CD4-positive, alpha-beta T cell treated with Interleukin-4 for 1 hour (primary cell): ENCODE results near the gene CMBL.
"Not testable (repeated sequence)": the region's sequence is repeated elsewhere in the genome, so short reads cannot be mapped to it uniquely, and the experiment has no call there.

Source experiments
- DNase-seq, 2 donors: peaks; one replicate each; pipeline ENCODE4 v3.0.0-alpha.2; 2020 to 2022

Gene CMBL

DNA sequence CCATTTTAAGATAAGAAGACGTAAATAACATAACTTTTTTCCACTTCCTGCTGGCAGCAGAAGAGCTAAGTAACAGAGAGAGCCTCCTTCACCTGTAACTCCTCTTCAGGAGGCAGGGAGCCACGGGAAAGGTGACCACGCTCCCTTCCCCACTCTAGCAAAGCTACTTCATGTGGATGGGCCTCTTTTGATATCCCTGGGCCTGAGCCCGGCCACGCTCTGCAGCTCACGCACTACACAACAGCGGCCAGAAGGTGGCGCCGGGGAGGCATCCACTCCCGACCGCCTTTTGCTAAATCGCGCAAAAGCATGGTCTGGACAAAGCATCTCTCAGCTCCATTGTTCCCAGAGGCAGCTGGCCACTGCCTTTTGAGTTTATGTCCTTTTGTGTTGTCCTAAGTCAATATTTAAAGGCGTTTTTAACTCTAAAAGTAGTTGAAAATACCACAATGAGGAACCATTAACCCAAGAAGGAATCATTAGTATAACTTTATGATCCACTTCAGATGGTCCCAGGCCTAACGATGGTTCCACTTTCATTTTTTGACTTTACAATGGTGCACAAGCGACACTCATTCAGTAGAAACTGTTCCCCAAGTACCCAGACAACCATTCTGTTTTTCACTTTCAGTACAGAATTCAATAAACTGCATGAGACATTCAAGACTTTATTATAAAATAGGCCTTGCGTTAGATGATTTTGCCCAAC, 23.6 kb downstream of the CMBL start:
- DNase-seq, result peak; percentile 75

DNA sequence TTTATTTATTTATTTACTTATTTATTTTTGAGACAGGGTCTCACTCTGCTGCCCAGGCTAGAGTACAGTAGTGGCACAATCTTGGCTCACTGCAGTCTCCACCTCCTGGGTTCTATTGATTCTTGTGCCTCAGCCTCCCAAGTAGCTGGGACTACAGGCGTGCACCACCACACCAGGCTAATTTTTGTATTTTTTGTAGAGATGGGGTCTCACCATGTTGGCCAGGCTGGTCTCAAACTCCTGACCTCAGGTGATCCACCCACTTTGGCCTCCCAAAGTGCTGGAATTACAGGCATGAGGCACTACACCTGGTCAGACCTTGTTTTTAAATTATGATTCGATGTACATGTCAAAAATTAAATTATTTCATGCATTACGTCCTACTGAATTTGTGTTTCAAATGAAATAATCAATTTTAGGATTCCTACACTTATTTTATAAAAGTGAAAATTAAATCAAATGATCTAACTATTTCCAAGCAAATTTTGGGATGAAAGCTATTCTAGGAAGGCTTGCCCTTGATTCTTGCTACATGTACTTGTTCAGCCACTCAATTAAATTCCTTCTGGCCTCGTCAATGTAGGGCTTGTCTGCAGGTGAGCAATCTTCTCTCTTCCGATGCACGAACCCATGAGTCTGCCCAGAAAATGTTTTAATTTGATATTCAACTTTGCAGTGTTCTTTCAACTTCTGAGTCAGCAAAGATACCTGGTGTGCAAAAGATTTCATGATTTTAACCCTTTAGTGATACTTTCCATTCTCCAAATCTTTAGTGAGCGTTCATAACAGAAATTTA, 27.6 kb downstream of the CMBL start:
- DNase-seq, result no peak

DNA sequence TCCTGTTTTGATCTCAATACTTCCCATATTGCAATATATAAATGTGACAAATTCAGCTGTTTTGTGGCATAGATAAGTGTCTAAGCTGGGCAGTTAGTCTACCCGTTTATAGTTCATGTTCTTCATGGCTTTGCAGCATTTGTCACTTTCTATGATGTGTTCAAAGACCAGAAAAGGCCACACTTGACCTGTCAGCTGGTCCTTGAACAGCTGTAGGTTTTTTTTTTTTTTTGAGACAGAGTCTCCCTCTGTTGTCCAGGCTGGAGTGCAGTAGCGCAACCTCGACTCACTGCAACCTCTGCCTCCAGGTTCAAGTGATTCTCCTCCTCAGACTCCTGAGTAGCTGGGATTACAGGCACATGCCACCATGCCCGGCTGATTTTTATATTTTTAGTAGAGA, 28.4 kb downstream of the CMBL start:
- DNase-seq, result no peak

DNA sequence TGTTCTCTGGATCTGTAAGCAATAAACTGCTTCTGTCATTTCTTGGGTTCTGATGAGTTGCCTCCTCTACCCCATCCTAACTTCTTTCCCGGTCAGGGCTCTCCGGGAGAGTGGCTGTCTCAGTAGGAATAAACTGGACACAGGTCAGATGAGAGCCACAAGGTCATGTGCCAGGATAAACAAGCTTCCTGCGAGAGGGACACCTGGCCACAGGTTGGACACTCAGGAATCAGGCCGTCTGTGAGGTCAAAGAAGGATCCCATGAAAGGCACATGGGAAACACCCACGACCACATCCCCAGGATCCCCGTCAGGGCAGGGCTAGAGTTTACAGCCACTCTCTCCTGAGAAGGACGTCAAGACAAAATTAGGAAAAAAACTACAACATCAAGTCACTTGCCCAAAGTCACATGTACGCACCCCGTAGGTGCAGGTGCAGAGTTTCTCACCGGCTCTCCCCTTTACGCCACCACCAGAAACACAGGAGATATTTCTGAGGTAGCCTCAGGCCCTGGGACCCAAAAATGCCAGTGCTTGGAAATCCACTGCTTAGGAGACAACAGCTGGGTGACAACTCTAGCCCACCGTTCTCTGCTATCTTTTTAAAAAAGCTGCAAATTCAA, 28.9 kb downstream of the CMBL start:
- DNase-seq, result no peak

DNA sequence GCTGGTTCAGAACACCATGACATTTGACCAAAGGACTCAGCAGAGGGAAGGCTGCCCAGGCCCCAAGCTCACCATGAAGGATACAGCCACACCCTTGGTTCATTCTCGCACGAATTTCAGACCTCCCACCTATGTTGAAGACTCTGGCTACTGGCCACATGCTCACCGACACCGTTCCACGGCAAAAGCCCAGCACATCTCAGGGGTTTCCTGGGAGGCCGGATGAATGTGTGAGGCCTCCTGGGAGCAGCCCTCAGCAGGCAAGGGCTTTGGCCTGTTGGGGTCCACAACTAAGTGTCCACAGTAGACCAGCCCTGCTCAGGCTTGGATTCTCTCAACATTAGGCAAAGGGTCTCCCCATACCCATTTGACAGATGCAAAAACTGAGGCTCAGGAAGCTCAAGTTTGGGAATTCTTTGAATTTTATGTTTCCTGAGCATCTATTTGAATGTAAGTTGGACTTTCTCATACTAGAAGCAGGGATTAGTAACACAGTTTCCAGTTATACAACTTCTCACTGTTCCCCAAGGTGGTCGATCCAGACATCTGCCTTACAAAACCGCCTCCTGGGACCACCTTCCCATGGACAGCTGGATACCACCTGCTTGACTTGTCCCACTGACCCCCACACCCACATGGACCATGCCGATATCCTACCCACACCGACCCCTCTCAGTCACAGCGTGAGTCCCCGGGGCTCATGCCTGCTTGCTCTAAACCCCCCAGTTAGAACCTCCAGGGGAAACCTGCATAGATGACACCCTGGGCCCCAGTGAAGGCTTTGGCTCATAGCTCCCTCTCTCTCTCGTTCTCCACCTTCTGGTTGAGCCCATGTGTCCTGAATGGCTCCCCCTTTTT, 29.7 kb downstream of the CMBL start:
- no peak for DNase-seq

DNA sequence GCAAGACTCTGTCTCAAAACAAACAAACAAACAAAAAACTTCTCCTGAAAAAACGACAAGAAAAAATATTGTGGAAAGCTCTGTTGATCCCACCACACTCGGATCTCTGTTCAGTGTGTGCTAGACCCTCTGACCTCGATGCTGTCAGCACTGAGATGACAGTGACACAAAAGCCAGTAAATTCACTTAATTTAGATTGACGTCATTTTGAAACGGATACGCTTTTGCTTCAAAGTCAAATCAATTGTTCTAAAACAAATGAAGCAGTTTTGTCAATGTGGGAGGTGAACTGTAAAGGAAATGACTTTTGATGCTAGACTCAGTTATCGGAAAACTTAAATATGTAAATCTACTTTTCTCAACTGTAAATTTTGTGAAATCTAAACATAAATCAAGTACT, 31.0 kb downstream of the CMBL start:
- DNase-seq, result no peak

DNA sequence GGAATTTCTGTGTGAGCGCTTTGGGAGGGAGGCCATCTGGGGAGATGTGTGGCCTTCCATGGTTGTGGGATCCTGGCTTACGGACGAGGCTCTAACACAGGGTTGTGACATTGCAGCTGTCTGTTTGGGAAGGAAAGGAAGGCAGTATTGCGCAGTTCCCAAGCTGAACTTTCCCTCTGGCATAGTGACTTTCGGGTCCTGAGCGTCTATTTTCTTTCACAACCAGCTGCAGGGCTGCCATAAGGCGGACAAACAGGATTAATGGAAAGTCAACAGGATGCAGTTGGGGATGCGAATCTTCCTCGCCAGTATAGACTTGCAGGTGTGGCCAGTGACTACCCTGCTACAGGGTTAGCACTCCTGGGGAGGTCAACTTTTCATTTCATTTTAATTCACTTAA, 31.7 kb downstream of the CMBL start:
- no peak for DNase-seq

DNA sequence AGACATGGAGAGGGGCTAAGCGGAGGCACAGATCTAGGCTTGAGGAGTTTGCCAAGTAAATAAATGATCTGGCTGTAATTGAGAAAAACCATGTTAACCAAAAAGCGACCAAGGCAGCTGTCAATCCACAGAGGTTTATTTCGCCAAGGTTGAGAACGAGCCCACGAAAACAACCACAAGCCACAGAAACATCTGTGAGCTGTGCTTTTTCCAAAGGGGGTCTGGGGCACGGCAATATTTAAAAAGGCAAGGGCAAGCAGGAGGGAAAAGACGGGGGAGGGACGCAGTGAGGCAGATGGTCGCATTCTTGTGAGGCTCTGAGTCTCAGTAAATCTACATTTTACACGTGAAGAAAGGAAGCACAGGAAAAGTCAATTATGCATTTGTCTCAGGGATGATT, 32.2 kb downstream of the CMBL start:
- DNase-seq, result no peak

DNA sequence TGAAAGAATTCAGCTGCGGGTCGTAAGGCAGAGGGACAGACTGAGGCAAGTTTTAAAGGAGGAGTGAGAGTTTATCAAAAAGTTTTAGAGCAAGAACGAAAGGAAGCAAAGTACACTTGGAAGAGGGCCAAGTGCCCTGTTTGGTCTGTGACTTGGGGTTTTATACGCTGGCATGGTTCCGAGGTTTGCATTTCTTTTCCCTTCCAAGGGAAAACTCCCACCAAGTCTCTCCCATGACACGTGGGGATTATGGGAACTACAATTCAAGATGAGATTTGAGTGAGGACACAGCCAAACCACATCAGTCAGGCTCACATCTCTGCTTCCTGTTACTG, 34.9 kb downstream of the CMBL start:
- DNase-seq, result not testable (repeated sequence)

DNA sequence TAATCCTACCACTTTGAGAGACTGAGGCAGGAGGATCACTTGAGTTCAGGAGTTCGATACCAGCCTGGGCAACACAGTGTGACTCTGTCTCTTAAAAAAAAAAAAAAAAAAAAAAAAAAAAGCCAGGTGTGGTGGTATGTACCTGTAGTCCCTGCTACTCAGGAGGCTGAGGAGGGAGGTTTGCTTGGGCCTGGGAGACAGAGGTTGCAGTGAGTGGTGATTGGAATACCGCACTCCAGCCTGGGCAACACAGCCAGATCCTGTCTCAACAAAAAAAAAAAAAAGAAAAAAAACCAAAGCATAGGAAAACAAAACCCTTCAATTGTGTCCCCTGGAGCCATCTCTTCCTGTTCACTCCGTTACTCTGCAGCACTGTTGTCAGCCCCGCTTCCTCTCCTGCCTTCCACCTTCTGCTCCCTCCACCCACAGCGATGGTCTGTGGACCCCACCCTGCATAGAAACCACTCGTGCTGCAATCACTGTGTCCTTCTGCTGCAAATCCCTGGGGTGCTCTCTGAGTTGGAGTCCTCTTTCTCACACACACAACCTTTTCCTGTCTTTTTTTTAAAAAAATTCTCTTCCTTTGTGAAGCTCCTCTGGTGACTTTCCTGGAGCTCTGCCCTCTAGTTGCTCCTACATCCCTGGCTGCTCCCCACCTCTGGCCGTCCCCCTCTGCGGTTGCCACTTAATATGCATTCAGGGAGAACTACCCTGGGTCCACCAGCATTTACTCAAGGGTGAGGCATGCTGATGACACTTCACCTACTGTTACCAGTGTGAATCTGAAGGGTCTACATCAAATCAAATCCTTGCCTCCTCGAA, 35.4 kb downstream of the CMBL start:
- DNase-seq, result no peak

DNA sequence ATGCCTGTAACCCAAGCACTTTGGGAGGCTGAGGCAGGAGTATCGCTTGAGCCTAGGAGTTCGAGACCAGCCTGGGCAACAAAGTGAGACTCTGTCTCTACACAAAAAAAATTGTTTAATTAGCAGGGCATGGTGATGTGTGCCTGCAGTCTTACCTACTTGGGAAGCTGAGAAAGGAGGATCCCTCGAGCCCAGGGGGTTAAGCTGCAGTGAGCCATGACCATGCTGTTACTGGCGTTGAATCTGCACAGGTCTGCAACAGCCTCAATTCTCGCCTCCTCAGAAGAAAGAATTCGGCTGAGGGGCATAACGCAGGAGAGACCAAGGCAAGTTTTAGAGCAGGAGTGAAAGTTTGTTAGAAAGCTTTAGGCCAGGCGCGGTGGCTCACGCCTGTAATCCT, 39.6 kb downstream of the CMBL start:
- no peak for DNase-seq

DNA sequence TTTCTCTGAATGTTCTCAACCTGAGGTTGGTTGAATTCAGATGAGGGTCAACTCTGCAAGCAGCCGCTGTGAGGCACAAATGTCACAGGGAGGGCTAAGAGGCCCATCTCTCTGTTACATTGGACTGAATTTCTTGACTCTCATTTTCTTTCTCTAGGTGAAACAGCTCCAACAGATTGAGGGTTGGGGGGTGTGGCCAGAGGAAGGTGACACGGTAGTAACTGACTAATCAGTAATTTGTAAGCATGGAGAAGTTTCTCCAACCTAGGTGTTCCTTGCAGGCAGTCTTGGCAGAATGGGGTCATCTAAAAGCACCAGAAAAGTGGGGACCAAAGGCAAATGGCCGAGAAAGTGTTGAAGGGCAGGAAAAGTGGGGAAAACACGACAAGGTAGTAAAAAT, 40.9 kb downstream of the CMBL start:
- no peak for DNase-seq

DNA sequence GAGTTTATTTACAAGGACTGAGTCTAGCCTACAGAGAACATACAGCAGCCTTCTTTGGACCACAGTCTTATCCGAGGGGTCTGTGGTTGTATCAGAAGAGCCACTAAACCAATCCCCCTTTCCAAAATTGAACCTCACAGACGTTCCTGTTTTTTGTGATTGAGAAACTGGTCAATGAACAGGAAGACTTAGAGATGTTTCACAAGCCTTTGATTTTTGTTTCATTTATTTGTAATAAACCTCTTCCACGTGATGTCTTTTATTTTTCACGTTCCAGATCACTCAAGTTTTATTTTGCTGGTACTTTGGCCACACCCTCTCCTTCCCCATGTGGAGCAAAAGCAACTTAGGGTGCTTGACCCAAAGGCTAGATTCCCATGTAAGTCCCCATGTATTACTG, 41.6 kb downstream of the CMBL start:
- no peak for DNase-seq

DNA sequence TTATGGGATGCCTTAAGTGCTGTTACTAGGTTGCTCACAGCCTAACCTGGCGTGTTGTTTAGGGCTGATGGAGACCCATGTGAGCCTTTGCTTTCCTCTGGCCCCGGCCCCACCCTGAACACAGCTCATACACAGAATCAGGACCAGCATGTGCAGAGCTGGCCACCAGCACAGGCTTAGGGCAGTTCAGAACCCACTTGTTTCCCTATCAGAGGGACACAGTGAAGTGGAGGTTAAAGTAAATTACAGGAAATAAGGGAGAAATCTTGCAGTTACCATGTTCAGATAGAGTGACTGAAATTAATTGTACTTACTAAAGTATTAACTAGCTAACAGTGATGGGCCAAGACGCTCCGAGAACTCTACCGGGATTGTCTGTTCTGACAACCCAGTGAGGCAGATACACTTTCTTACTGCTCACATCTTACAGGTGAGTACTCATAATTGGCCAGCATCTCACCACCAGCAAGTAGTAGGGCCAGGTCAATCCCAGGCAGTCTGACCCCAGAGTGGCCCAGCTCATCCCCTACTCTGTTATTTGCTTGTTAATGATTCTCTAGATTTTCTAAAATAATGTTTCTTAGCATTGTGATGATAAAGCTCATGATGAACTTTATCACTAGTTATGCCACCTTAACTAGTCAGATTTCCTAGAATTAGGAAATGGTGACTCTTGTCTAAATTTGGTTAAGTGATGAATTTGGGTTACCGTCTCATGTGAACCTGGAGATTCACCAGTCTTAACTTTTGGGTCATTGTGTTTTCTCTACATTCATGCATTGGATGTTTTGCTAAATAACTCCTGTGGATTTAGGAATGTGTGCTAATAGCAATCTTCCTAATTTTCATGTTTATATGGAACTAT, 42.2 kb downstream of the CMBL start:
- no peak for DNase-seq

DNA sequence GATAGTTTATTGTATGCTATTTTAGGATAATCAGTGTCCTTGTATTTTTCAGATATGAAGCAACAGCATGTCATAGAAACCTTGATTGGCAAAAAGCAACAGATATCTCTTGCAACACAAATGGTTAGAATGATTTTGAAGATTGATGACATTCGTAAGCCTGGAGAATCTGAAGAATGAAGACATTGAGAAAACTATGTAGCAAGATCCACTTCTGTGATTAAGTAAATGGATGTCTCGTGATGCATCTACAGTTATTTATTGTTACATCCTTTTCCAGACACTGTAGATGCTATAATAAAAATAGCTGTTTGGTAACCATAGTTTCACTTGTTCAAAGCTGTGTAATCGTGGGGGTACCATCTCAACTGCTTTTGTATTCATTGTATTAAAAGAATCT, 43.1 kb downstream of the CMBL start:
- no peak for DNase-seq

DNA sequence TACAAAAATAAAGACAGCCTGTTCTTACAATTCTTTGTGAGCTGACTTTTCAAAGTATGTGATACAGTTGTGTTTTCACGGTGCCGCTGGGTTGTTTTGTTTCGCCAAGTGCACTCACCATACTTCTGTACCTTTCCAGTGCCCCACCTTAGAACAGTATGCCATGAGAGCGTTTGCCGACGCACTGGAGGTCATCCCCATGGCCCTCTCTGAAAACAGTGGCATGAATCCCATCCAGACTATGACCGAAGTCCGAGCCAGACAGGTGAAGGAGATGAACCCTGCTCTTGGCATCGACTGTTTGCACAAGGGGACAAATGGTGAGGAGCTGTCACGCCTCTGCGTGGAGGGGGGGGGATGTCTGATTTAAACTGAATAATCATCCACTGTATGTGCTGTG, 44.7 kb downstream of the CMBL start:
- DNase-seq, result no peak

DNA sequence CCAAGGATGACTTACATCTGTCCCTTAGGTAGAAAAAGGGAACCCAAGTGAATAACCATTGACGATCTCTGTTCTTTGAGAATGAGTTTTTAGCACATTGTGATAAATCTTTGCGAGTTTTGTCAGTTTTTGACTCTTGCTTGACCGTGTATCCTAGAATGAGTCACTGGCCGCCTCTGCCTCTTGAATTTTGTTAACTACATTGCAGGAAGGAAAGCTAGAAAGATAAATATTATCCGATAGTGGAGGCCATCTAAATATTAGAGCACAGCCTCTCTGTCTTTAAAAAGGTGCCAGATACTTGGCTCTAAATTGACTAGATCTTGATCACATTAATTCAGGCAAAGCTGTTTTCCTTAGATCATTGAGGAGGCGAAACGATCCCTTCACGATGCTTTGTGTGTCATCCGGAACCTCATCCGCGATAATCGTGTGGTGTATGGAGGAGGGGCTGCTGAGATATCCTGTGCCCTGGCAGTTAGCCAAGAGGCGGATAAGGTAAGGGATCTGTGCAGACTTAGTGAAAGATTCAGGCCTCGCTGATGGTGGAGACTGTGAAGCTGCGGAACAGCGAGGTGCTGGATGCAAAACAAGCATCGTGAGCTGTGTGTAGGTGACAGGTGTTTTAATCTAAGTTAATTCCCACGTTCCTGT, 45.5 kb downstream of the CMBL start:
- no peak for DNase-seq

DNA sequence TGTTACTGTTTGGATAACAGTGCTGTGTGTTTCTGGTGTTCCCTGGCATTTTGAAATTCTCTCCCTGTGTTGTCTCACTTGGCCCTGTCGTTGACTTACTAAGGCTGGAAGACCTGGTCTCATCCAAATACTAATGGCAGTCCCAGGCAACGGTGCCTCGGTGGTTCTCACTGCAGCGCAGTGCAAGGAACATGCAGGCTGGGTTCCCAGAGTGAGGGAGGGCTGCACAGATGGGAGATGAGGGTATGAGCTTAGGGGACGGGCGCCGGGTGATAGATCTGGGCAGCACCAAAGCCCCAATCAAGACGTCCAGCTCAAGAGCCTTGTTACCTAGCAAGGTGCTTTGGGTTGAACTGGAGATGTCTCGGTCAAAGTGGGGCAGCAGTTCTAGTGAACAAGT, 46.6 kb downstream of the CMBL start:
- no peak for DNase-seq

DNA sequence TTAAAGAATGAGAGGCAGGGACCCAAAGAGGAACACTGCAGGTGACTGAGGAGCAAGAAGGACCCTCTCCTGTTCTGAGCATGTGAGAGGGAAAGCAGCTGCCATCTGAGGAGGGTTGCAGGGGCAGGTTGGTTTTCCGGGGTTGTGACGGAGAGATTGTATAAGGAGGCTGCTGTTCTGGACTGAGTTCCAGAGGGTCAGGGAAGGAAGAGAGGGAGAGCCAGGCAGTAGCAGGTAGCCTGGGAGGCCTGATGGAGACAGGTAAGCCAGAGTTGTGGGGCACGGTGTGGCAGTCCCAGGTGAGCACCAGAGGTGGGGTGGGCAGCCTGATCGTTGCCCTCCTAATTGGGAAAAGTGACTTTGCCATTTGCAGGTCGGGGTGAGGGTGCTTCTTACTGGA, 47.8 kb downstream of the CMBL start:
- no peak for DNase-seq

DNA sequence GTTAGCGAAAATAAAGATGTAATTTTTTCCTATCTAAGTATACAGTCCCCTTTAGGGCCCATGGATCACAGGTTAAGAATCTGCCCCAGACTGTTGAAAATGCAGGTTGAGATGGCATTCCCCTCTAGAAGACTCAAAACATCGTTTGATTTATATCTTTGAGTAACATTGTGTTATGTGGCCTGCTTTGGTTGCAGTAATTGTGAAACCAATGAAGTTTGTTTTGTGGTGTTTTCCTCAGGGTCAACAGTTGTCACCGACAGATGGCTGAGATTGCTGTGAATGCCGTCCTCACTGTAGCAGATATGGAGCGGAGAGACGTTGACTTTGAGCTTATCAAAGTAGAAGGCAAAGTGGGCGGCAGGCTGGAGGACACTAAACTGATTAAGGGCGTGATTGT, 49.8 kb downstream of the CMBL start:
- DNase-seq, result no peak

DNA sequence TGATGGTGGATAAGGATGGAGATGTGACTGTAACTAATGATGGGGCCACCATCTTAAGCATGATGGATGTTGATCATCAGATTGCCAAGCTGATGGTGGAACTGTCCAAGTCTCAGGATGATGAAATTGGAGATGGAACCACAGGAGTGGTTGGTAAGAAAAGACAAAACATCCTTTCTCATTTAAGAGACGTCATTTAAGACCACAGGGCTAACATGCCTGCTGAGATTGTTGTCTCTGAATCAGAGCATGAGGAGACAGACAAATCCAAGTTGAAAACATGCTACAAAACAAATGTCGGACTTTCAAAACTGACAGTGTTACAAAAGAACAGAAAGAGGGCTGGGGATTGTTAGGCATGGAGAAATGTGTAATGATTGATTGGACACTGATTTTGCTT, 53.0 kb downstream of the CMBL start:
- no peak for DNase-seq
